GM21723 (cell line): ENCODE results near the gene UBL4A.

Experiments used
- ATAC-seq: cut with Tn5 transposase; IDR thresholded peaks from one replicate; pipeline ENCODE4 v1.9.1; 2021; ENCODE audit warnings: mild to moderate bottlenecking, moderate library complexity; ENCODE audit not compliant: unreplicated experiment

The UBL4A gene

DNA sequence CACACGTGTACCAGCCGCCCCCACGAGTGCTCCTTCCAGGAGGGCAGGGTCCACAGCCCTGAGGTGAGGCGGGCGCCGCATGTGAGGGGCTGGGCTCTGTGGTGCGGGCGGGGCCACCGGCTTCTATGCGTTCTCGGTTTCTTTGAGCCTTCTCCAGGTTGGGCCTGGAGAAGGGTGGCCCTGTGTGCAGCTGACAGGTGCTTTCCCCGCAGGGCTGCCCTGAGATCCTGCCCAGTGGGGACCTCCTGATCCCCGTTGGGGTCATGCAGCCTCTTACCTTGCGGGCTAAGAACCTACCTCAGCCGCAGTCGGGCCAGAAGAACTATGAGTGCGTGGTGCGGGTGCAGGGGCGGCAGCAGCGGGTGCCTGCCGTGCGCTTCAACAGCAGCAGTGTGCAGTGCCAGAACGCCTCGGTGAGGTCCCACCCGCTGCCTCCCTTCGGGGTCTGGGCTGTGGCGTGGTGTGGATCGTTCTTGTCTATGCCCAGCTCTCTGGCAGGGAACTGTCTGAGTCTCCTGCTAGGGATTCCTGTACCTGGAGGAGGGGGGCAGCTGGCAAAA lies 21.5 kb downstream of the UBL4A start:
- no peak for ATAC-seq

DNA sequence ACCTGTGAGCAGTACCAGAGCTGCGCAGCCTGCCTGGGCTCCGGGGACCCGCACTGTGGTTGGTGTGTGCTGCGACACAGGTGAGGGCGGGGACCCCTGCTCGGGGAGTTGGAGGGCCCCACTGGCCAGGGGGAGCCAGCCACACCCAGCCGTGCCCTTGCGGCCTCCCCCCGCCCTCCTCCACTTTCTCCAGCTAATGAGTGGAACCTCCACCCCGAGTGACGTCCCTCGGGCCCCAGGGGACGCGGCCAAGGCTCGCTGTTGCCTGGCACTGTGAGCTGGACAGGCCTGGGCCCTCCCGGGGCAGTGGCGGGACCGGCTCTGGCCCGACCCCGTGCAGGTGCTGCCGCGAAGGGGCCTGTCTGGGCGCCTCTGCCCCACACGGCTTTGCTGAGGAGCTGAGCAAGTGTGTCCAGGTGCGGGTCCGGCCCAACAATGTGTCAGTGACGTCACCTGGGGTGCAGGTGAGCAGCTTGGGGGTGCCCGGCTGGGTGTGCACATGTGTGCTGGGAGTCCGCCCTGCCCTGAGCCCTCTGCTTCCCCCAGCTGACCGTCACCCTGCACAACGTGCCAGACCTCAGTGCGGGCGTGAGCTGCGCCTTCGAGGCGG lies 22.7 kb downstream of the UBL4A start:
- ATAC-seq: no peak

DNA sequence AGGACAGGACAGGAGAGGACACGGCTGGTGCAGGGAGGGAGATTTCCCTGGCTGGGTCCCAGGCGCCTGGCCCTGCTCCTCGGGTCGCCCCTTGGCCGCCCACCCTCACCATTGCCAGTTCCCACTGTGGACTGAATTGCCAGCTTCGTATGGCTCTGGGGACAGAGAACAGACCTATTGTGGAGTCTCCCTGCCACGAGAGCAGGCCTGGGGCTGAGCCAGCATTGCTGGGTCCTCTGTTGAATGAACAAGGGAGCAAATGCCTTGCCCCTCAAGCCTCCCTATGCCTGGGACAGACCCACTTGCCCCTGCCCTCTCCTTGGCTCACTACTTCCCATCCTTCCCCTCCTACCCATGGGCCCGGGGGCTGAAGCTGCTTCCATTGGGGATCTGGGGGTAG lies 24.0 kb downstream of the UBL4A start:
- no peak for ATAC-seq

DNA sequence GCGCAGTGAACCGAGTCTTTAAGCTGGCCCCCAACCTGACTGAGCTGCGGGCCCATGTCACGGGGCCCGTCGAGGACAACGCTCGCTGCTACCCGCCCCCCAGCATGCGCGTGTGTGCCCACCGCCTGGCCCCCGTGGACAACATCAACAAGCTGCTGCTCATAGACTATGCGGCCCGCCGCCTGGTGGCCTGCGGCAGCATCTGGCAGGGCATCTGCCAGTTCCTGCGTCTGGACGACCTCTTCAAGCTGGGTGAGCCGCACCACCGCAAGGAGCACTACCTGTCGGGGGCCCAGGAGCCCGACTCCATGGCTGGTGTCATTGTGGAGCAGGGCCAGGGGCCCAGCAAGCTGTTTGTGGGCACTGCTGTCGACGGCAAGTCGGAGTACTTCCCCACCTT lies 26.1 kb downstream of the UBL4A start:
- ATAC-seq: no peak

DNA sequence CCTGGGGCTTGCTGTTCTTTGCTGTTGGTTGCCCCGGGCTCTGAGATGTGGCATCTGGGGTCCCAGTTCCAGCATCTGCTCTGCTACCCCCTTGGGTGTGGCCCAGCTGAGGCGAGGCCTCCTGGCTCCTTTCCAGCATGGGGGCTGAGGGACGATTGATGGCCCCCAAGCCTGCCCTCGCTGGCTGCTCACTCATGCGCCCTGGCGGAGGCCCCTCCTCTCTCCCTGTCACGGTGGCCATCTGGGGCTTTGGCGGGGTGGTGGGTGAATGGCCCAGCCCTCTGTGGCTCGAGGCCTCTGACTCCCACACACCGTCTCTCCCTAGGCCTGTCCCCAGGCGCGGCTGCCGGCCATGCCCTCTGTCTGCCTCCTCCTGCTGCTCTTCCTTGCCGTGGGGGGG lies 26.6 kb downstream of the UBL4A start:
- no peak for ATAC-seq

DNA sequence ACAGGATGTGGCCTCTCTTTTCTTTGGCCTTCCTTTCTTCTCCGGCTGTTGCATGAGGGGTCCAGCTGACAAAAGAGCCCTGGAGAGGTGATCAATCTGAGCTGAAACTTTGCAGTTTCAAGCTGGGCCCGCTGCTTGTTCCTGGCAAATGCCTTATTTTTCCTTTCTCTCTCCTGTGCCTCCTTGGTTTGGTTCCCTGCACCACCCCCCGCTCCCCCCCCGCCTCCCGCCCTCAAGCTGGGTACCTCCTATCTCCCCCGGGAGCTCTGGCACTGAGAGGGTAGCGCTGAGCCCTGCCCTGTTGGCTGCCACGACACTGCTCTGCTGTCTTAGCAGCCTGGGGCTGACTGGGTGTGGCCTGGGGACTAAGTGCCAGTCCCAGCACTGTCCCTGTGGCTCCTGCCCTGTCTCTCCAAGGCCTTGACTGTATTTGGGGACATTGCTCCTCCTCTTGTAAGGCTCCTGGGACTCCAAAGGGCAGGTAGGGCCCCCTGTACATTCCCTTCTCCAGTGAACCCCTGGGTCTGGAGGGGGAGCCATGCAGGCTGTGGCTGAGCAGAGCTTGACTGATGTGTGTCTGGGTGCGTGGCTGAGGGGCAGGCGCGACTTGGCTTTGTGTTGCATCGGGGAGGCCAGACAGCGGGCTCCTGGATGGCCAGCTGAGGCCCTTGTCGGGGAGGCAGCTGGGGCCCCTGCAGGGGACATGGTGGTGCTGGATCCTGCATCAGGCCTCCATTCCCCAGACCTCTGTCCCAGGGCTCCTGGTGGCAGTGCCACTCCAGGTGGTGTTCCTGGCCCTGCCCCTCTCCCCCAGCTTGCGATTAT lies 27.2 kb downstream of the UBL4A start:
- no peak for ATAC-seq

DNA sequence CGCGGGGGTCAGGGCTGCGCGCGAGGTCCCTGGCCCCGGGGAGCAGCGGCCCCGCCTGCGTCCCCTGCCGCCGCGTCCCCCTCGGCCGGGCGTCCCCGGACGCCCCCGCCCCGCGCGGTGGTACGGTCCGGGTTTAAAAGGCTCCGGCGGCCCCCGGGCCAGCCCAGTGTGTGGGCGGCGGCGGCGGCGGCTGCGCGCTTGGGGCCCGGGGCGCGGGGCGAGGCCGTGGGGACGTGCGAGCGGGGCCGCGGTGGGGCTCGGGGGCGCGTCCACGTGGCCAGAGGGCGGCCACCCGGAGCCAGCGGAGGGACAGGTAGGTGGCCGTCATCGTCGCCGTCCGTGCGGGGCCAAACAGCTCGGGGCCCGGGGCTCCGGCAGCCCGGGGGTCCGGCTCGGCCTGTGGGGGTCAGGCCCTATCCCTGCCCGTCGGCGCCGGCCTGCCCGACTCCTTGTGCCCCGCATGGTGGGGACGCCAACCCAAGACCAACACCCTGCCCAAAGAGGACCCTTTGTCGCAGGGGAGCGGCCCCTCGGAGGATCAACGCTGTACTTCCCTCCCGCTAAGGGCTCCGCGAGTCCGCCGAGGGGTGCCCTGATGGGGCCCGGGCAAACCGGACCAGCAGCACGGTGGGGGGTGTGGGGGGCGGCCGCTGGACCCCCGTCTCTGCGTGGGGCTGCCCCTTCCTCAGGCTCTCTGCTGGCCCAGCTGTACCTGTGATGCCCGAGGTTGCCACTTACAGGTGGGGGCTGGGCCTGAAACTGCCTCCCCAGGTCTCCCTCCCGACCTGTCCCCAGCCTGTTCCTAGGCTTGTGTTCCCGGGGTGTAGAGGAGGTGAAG lies 28.1 kb downstream of the UBL4A start, which contains the start of gene PLXNA3:
Gene PLXNA3, plus strand, starts transcription at position 166 of the 838 bp plus-strand sequence. CDS start 1,903 bp downstream, outside the sequence.
- peak; percentile 56 for ATAC-seq

DNA sequence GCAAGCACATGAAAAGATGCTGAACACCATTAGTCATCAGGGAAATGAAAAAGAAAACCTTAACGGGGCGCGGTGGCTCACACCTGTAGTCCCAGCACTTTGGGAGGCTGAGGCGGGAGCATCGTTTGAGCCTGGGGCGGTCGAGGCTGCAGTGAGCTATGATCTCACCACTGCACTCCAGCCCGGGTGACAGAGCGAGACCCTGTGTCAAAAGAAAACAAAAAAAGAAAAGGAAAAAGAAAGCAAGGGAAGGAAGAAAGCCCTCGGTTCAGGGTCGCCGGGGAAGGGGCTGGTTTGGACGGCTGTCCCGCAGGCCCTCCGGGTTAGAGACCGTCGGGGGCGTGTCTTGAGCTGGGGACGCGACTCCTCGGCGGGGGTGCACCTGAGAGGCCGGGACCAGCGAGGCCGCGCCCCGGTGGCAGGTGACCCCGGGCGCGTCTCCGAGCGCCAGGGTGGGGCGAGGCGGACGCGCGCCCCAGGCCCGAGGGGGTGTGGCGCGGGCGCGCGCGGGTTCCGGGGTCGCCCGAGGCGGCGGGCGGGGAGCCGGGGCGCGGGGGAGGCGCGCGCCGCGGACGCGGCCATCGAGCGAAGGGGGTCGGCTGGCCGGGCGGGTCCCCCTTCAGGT lies 28.8 kb downstream of the UBL4A start:
- ATAC-seq: peak; percentile 48

DNA sequence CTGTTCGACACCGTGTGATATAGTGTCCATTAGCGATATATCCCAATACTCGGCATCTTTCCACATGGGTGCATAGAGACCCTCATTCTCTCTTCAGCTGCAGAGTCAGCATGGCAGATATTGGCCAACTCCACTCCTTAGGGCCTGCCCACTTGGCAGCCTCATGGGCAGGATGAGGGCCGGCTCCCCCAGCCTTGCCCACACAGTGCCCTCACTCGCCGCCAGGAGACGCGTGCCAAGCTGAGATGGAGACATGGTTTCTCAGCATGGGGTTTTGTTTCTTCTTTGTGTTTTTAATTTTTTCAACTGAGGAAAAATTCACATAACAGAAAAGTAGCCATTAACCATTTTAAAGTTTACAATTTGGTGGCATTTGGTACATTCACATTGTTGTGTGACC lies 33.6 kb downstream of the UBL4A start:
- no peak for ATAC-seq

DNA sequence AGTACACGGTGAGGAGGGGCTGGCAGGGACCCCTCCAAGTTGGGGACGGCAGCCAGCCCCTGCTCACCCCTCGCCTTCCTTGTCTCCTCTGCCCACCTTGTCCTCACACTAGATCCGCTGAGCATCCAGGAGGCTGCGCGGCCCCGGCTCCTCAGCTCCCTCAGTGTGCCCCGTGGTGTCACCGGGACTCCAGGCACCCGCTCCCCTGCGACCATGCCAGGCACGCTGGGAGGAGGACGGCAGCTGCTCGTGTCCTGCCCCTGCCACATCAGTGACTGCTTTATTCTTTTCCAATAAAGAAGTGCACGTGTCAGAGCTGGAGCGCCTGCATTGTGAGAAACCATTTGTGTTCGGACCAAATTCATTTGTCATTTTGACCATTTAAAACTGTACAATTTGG lies 36.1 kb downstream of the UBL4A start:
- no peak for ATAC-seq

DNA sequence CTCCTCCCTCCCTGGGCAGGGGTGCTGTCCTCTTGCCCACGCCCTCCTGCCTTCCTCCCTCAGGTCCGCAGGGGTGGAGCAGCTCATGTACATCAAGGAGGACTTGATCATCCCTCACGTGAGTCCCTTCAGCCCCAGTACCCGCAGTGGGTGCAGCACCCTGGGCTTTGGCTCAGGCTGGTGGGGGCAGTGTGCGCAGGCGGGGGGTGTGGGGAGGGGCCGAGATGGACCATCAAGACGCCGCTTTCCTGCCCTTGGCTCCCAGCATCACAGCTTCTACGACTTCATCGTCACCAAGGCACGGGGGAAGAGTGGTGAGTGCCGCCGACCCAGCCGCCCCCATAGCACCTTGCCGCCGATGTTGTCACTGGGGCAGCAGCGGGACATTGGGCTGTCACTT lies 36.8 kb downstream of the UBL4A start:
- ATAC-seq: no peak

DNA sequence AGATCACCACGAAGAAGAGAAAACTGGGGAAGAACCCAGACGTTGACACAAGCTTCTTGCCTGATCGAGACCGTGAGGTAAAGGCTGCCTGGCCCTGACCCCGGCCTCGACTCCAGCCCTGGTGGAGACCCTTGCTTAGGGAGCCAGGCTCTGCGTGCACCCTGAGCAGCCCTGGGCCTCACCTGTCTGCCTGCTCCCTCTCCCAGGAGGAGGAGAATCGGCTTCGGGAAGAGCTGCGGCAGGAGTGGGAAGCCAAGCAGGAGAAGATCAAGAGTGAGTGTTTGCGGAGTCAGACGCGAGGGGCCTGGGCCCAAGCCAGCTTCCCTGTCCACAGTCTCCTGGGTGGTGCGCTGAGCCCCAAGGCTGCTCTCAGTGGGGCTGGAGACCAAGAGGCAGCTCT lies 37.9 kb downstream of the UBL4A start:
- no peak for ATAC-seq

DNA sequence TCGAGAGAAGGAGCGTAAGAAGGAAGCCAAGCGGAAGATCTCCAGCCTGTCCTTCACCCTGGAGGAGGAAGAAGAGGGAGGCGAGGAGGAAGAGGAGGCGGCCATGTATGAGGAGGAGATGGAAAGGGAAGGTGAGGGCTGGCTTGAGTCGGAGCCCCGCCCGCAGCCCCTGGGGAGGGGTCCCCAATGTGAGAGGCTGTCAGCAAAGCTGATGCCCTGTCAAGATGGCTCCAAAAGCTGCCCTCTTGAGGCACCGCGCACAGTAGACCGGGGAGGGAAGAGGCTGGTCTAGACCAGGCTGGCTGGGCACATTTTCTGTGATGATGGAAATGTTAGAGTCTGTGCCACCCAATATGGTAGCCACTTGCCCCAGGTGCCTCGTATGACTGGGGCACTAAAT lies 40.0 kb downstream of the UBL4A start:
- no peak for ATAC-seq

DNA sequence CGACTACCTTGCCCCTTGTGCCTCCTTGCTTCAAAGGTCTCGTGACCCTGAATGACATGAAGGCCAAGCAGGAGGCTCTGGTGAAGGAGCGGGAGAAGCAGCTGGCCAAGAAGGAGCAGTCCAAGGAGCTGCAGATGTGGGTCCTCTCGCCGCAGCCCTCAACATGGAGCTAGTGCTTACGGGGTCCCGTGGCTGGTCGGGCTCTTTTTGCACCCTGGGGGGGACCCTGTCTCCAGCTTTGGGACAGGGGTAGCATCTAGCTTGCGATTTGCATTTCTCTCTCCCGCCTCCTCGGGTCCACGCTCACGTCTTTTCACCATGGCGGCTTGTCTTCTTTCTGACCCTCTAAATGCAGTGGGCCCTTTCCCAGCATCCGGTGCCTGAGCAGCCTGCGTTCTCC lies 40.6 kb downstream of the UBL4A start:
- no peak for ATAC-seq

DNA sequence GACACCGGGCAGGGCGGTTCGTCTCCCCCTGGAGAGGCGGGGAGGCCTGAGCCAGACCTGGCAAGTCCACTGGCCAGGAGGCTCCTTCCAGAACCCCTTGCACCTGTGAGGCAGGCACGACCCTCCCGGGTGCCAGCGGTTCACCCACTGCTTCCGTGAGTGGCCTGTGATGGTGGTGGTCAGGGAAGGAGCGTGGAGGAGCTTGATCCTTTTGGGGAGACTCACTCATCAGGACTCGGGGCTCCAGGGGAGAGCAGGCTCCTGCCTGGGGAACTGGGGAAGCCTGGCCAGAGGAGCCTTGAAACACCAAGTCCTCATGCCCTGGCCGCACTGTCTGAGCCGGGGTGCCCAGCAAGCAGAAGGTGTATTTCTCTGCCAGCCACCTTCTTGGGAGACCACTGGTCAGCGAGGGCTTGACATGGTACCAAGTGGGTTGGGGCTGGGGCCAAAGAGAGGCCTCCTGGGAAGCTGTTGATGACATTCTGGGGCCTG lies 41.6 kb downstream of the UBL4A start:
- ATAC-seq: no peak

DNA sequence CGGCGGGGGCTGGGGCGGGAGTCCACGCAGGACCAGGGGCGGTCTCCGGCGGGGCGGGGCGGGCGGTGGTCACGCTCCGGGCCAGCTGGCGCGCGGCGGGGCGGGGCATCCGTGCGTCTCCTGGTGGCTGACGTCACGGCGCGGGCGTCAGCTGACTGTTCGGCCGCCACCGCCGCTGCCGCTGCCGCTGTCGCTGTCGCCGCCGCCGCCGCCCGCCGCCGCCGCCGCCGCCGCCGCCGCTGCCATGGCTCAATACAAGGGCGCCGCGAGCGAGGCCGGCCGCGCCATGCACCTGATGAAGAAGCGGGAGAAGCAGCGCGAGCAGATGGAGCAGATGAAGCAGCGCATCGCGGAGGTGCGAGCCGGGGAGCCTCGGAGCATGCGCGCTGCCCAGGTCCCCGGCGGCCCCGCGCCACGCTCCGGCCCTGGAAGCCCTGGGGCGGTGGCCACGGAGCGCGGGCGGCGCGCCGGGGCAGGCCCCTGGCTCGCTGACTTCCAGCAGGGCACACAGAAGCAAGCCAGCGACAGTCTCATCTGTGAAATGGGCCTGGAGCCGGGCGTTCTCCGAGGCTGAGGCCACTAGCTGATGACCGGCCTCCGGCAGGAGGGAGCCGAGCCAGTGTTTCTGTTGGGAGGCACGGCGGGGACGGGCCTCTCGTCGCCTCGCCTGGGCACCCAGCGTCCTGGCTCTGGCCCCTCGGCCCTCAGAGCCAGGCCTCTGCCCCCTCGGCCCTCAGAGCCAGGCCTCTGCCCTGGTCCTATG lies 42.2 kb downstream of the UBL4A start, which contains the start of gene FAM50A:
Gene FAM50A, plus strand, starts transcription at position 150 of the 763 bp plus-strand sequence. Its CDS starts 95 bp downstream, at position 245.
- ATAC-seq: peak; percentile 72

DNA sequence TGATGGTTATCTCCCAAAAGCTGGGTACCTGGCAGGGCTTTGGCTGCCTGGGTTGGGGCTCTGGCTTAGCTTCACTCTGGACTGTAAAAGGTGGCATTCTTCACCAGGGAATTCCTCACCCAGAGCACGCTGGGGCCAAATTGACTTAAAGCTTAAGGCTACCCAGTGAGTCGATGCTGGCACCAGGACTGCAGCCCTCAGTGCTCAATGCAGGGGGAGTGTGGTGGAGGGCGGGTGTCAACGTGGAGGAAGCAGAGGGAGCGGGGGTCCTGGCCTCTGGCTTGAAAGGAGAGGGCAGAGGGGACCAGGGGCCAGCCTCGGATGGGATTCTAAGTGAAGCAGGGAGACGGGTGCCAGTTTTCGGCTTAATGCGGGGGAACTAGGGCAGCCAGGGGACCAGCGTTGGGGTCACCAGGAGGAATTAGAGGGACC lies 42.9 kb downstream of the UBL4A start:
- no peak for ATAC-seq

DNA sequence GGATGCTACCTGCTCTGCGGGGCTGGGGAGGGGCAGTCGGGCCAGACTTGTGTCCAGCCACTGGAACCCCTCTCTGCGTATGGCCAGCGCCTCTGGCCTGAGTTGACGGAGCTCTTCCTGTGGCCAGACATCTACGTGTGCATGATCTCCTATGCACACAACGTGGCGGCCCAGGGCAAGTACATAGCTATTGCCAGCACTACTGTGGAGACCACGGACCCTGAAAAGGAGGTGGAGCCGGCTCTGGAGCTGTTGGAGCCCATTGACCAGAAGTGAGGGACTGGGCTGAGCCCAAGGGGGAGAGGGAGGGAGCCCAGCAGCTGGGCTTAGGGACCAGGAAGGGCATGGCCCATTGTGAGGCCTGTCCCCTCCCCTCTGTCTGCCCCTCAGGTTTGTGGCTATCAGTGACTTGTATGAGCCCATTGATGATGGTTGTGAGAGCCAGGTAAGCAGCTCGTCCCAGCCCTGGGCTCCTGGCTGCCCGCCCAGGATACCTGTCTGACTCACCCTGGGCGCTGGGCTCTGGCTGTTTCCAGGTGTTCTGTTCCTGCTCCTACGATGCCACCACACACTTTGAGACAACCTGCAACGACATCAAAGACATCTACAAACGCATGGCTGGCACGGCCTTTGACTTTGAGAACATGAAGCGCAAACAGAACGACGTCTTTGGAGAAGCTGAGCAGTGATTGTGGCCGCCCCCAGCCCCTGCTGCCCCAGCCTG lies 44.3 kb downstream of the UBL4A start:
- ATAC-seq: no peak

DNA sequence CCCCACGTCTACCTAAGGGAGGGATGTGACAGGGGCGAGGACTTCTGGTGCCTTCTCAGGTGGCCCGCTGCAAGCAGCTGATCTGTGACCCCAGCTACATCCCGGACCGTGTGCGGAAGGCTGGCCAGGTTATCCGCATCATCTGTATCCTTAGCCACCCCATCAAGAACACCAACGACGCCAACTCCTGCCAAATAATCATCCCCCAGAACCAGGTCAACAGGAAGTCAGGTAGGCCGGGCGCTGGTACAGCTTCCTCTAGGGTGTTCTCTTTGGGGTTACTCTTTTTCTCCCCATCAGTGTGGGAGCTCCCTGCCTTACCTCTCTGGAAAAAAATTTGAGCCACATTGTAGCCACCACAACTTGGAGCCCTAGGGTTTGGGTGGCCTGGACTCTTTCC lies 44.9 kb downstream of the UBL4A start:
- no peak for ATAC-seq
